IMR-90 (cell line): ENCODE measurements around the gene QDPR. TPM values are rescaled to one million over a fixed set of nuclear protein-coding genes. Genes with fewer than 3 reads are reported as not detected.

Experiments used
- ATAC-seq: fragments of 200-7000 bp; cut with Tn5 transposase; 2 replicates; pipeline ENCODE4 v1.9.1; 2020; ENCODE audit warnings: low read depth, mild to moderate bottlenecking, moderate library complexity
- BruUV-seq: library from RNA; stranded (reverse); fragments of 400-500 nt; replicated peaks from 2 replicates; lab custom pipeline; 2021; lab: Mats Ljungman, UMichigan
- CTCF ChIA-PET: fragments of 300-600 bp; formaldehyde crosslinking; extraction: SDS; loops from one replicate; lab custom pipeline; 2021; ENCODE audit warnings: antibody characterized with exemption; lab: Yijun Ruan, JAX
- POLR2A ChIA-PET: fragments of 300-600 bp; sonication (Branson Sonifier 250); formaldehyde crosslinking; loops from one replicate; lab custom pipeline; 2022; ENCODE audit warnings: antibody characterized with exemption; ENCODE audit not compliant: unreplicated experiment; lab: Charles Lee
- DNase-seq: peaks from one replicate; pipeline ENCODE4 v3.0.0; 2013
- H2AFZ ChIP-seq: replicated peaks from 2 replicates; pipeline ENCODE3; 2013; ENCODE audit warnings: low read length, mild to moderate bottlenecking; ENCODE audit not compliant: poor library complexity
- H2AK5ac ChIP-seq: 2 replicates; pipeline ENCODE4 v1.6.1; 2013; ENCODE audit warnings: low read depth, low read length, inconsistent platforms
- H2AK9ac ChIP-seq: replicated peaks from 2 replicates; pipeline ENCODE3; 2013; ENCODE audit warnings: mild to moderate bottlenecking, low read depth, low read length, moderate library complexity; ENCODE audit not compliant: poor library complexity
- H2BK120ac ChIP-seq: 2 replicates; pipeline ENCODE4 v1.6.1; 2013; ENCODE audit warnings: low read depth, low read length, inconsistent platforms
- H2BK15ac ChIP-seq: 3 replicates; pipeline ENCODE4 v1.6.1; 2013; ENCODE audit warnings: low read depth, low read length, inconsistent platforms
- H2BK20ac ChIP-seq: 2 replicates; pipeline ENCODE4 v1.6.1; 2013; ENCODE audit warnings: low read depth, mild to moderate bottlenecking, inconsistent platforms, low read length, moderate library complexity
- H2BK5ac ChIP-seq: 2 replicates; pipeline ENCODE4 v1.6.1; 2013; ENCODE audit warnings: mild to moderate bottlenecking, low read depth, low read length, inconsistent platforms; ENCODE audit not compliant: poor library complexity, severe bottlenecking
- H3K14ac ChIP-seq: replicated peaks from 2 replicates; pipeline ENCODE4 v1.6.1; 2013; ENCODE audit warnings: low read depth, low read length, inconsistent platforms
- H3K18ac ChIP-seq: 2 replicates; pipeline ENCODE4 v1.6.1; 2013; ENCODE audit warnings: low read depth, low read length, control low read depth
- H3K23ac ChIP-seq: 2 replicates; pipeline ENCODE4 v1.6.1; 2013; ENCODE audit warnings: low read depth, low read length, inconsistent platforms
- H3K27ac ChIP-seq: 2 replicates; pipeline ENCODE4 v1.5.1; 2013; ENCODE audit warnings: mild to moderate bottlenecking, control low read depth, low read length; ENCODE audit not compliant: insufficient read depth
- H3K27me3 ChIP-seq: 2 replicates; pipeline ENCODE4 v1.6.1; 2013; ENCODE audit warnings: low read length; ENCODE audit not compliant: control insufficient read depth, insufficient read depth
- H3K36me3 ChIP-seq: 2 replicates; pipeline ENCODE4 v1.6.1; 2013; ENCODE audit warnings: low read length, mixed read lengths; ENCODE audit not compliant: control insufficient read depth, insufficient read depth
- H3K4ac ChIP-seq: 2 replicates; pipeline ENCODE4 v1.6.1; 2013; ENCODE audit warnings: low read depth, low read length, inconsistent platforms
- H3K4me1 ChIP-seq: 2 replicates; pipeline ENCODE4 v1.6.1; 2013; ENCODE audit warnings: low read length, mixed read lengths; ENCODE audit not compliant: control insufficient read depth, insufficient read depth
- H3K4me2 ChIP-seq: 2 replicates; pipeline ENCODE4 v1.6.1; 2013; ENCODE audit warnings: low read depth, mild to moderate bottlenecking, control low read depth, low read length, moderate library complexity
- H3K4me3 ChIP-seq: 2 replicates; pipeline ENCODE4 v1.5.1; 2013; ENCODE audit warnings: low read depth, mild to moderate bottlenecking, control low read depth, low read length, moderate library complexity; ENCODE audit not compliant: insufficient read depth
- H3K56ac ChIP-seq: 2 replicates; pipeline ENCODE4 v1.6.1; 2013; ENCODE audit warnings: low read length, inconsistent platforms; ENCODE audit not compliant: insufficient read depth; ENCODE audit errors: extremely low read depth
- H3K79me1 ChIP-seq, 2 experiments: 2 replicates each; pipeline ENCODE4 v1.6.1; 2013; ENCODE audit warnings: low read length in 2 of 2, inconsistent platforms in 1 of 2, low read depth in 1 of 2
- H3K9ac ChIP-seq: 2 replicates; pipeline ENCODE4 v1.6.1; 2013; ENCODE audit warnings: low read depth, low read length, control low read depth
- H3K9me1 ChIP-seq: 2 replicates; pipeline ENCODE4 v1.6.1; 2013; ENCODE audit warnings: low read length, inconsistent platforms; ENCODE audit not compliant: insufficient read depth
- H3K9me3 ChIP-seq: 2 replicates; pipeline ENCODE4 v1.6.1; 2013; ENCODE audit warnings: low read length; ENCODE audit not compliant: control insufficient read depth, insufficient read depth
- H4K20me1 ChIP-seq: 2 replicates; pipeline ENCODE4 v1.6.1; 2013; ENCODE audit warnings: low read length, inconsistent platforms; ENCODE audit not compliant: insufficient read depth
- H4K5ac ChIP-seq: 2 replicates; pipeline ENCODE4 v1.6.1; 2013; ENCODE audit warnings: mild to moderate bottlenecking, low read depth, low read length, control low read depth
- H4K8ac ChIP-seq, 2 experiments: 2 replicates each; pipeline ENCODE4 v1.6.1; 2013; ENCODE audit warnings: low read depth in 2 of 2, low read length in 2 of 2, control low read depth in 1 of 2, inconsistent platforms in 1 of 2
- H4K91ac ChIP-seq: 2 replicates; pipeline ENCODE4 v1.6.1; 2013; ENCODE audit warnings: low read depth, low read length, inconsistent platforms; ENCODE audit not compliant: insufficient read depth
- BHLHE40 ChIP-seq: fragments of 150-350 bp; IDR thresholded peaks from 2 replicates; pipeline ENCODE4 v1.6.1; 2016; ENCODE audit warnings: mild to moderate bottlenecking, low read depth, low read length
- MAFK ChIP-seq: IDR thresholded peaks from 2 replicates; pipeline ENCODE4 v1.6.1; 2012; ENCODE audit warnings: low read depth, low read length, improper control_type of control experiment
- MXI1 ChIP-seq: IDR thresholded peaks from 2 replicates; pipeline ENCODE4 v1.6.1; 2012; ENCODE audit warnings: low read depth, mild to moderate bottlenecking, low read length, moderate library complexity, borderline replicate concordance
- NFE2L2 ChIP-seq: fragments of 150-350 bp; IDR thresholded peaks from 2 replicates; pipeline ENCODE4 v1.6.1; 2016; ENCODE audit warnings: low read depth, mild to moderate bottlenecking, low read length
- RCOR1 ChIP-seq: IDR thresholded peaks from 2 replicates; pipeline ENCODE4 v1.6.1; 2012; ENCODE audit warnings: mild to moderate bottlenecking, low read length, improper control_type of control experiment; ENCODE audit not compliant: insufficient replicate concordance
- SMC3 ChIP-seq: fragments of 150-350 bp; IDR thresholded peaks from 2 replicates; pipeline ENCODE4 v1.6.1; 2016; ENCODE audit warnings: low read depth, mild to moderate bottlenecking, antibody characterized with exemption, low read length, moderate library complexity
- WGBS, 2 experiments: methylation state at CpG; one replicate each; pipeline versions ENCODE4 v1.1.5 to v1.1.7; 2013; ENCODE audit warnings: missing lambda C conversion rate in 2 of 2; ENCODE audit not compliant: insufficient read length in 1 of 2; ENCODE audit errors: extremely low coverage in 2 of 2; 5-methylcytosine and 5-hydroxymethylcytosine counted together
- dilution Hi-C: fragments of 300-500 bp; cut with HindIII; formaldehyde crosslinking; loops from one replicate; pipeline ENCODE4 v1.14.3; 2018; ENCODE audit warnings: low sequenced_read_pairs; ENCODE audit not compliant: unreplicated experiment
- in situ Hi-C: fragments of 300-500 bp; cut with MboI; formaldehyde crosslinking; loops from 3 replicates; pipeline ENCODE4 v1.14.3; 2019; ENCODE audit warnings: low sequenced_read_pairs, inconsistent platforms, mixed read lengths
- intact Hi-C: fragments of 100-400 bp; cut with micrococcal nuclease; formaldehyde crosslinking; loops from 2 replicates; pipeline ENCODE4 v1.10.0; 2022
- polyA plus RNA-seq, 3 experiments: library from polyadenylated mRNA; depleted of rRNA; stranded (reverse); fragments of >200 nt; gene quantifications; 2 replicates each; pipeline ENCODE4 v1.2.3, GENCODE V29; 2012; ENCODE audit warnings: low replicate concordance in 1 of 3
- total RNA-seq: library from RNA; depleted of rRNA; stranded (reverse); fragments of >200 nt; gene quantifications from 2 replicates; pipeline ENCODE4 v1.2.3, GENCODE V29; 2012
- TF ChIP-seq, protein P1 (sequence below): fragments of 150-350 bp; IDR thresholded peaks from 2 replicates; pipeline ENCODE4 v1.6.1; 2017; ENCODE audit warnings: mild to moderate bottlenecking, antibody characterized with exemption, low read length, low read depth

QDPR gene
- total and polyA plus RNA-seq, 2 of the 4 experiments (the other 2 are of a cell fraction) = 10.4 to 31.1 TPM

DNA sequence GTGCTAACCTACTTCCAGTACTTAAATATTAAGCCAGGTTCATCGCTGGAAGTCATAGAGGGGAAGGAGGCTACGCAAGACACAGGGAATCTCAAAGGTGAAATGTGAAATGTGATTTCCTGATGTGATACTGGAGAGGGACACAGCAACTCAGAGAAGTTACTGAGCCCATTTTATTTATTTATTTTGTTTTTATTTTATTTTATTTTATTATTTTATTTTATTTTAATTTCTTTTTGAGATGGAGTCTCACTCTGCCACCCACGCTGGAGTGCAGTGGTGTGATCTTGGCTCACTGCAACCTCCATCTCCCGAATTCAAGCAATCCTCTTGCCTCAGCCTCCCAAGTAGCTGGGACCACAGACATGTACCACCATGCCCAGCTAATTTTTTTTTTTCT is 22.8 kb upstream of the QDPR start:
- in situ Hi-C loops = no loop called here
- BruUV-seq = no TSS peak
- dilution Hi-C loops = no loop called here

More for the DNA sequence above, 22.8 kb upstream of the QDPR start:
- H2BK5ac ChIP-seq = no peak overlapping the region
- no peak overlapping the region for H2BK20ac ChIP-seq
- ChIA-PET POLR2A (no interaction called here), CTCF (no interaction called here)
- H3K14ac ChIP-seq = no peak overlapping the region
- no peaks in the 10 kb centered on the region for H4K20me1 ChIP-seq
- no peak overlapping the region for H2AFZ ChIP-seq
- no peak overlapping the region for H2AK9ac ChIP-seq
- no peak overlapping the region for H2BK120ac ChIP-seq
- DNase-seq (no peak), ATAC-seq (no peak)
- no CpG with 5 or more reads among the region's 4 CpGs for WGBS, 2 experiments
- H3K9me1 ChIP-seq = no peaks in the 10 kb centered on the region
- no peaks in the 10 kb centered on the region for H3K9me3 ChIP-seq
- TF ChIP-seq, protein P1, sequence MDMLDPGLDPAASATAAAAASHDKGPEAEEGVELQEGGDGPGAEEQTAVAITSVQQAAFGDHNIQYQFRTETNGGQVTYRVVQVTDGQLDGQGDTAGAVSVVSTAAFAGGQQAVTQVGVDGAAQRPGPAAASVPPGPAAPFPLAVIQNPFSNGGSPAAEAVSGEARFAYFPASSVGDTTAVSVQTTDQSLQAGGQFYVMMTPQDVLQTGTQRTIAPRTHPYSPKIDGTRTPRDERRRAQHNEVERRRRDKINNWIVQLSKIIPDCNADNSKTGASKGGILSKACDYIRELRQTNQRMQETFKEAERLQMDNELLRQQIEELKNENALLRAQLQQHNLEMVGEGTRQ = no peak
- TF ChIP-seq MAFK (no peak), RCOR1 (no peak), SMC3 (no peak), NFE2L2 (no peak), BHLHE40 (no peak), MXI1 (no peak)
- no peak overlapping the region for H3K27ac ChIP-seq
- H3K4me3 ChIP-seq = no peak overlapping the region
- H3K36me3 ChIP-seq = no peaks in the 10 kb centered on the region
- no peak overlapping the region for H2AK5ac ChIP-seq
- H4K91ac ChIP-seq = no peak overlapping the region
- H2BK15ac ChIP-seq = no peak overlapping the region
- intact Hi-C loops = no loop called here
- H3K4me2 ChIP-seq = no peak overlapping the region
- no peak overlapping the region for H3K56ac ChIP-seq
- H3K18ac ChIP-seq = no peak overlapping the region
- no peaks in the 10 kb centered on the region for H3K27me3 ChIP-seq
- H3K4ac ChIP-seq = no peak overlapping the region
- H3K4me1 ChIP-seq = no peaks in the 10 kb centered on the region
- H3K23ac ChIP-seq = no peak overlapping the region
- H4K5ac ChIP-seq = no peak overlapping the region
- H3K9ac ChIP-seq = no peak overlapping the region
- no peaks in the 10 kb centered on the region for H3K79me1 ChIP-seq
- no peak overlapping the region for H4K8ac ChIP-seq
